ENCODE data around the gene GPR148.

GRCh38 chr2:130728549-130729316 lies at the start of gene GPR148:
- TF ChIP-seq CTCF (IDR thresholded peaks at IDR 0.05; ENCODE audit: insufficient read depth, low read depth, low read length) (no peak), EZH2 (IDR thresholded peaks at IDR 0.05; ENCODE audit: insufficient read depth, low read length) (no peak)

Measured in astrocyte (in vitro differentiated cells and primary cell).